H1 (cell line): ENCODE results near the gene LCN15. TPM values are rescaled to one million over a fixed set of nuclear protein-coding genes. Genes with fewer than 3 reads are reported as not detected.

Experiments
- CTCF ChIA-PET: fragments of 300-600 bp; sonication (Branson Sonifier 250); formaldehyde crosslinking; loops from one replicate; lab custom pipeline; 2021; ENCODE audit not compliant: partially characterized antibody; lab: Charles Lee
- POLR2A ChIA-PET: fragments of 300-600 bp; sonication (Branson Sonifier 250); formaldehyde crosslinking; loops from one replicate; lab custom pipeline; 2021; ENCODE audit warnings: inconsistent platforms; ENCODE audit not compliant: partially characterized antibody; lab: Charles Lee
- DNase-seq, 2 experiments: peaks; one replicate each; pipeline versions ENCODE4 v3.0.0 to v3.0.0-alpha.2; 2010 to 2022; ENCODE audit warnings: low spot score in 2 of 2, low read depth in 1 of 2, mixed read lengths in 1 of 2
- FAIRE-seq: peaks from 2 replicates; lab custom pipeline; 2011; peaks lifted over from hg19 to GRCh38; lab: Jason Lieb, UNC
- H2AFZ ChIP-seq: 2 replicates; pipeline ENCODE4 v1.8.1; 2012; ENCODE audit warnings: low read length, inconsistent platforms
- H2AK5ac ChIP-seq: 2 replicates; pipeline ENCODE4 v1.6.1; 2013; ENCODE audit warnings: low read depth, low read length
- H2BK120ac ChIP-seq: replicated peaks from 2 replicates; pipeline ENCODE3; 2013; ENCODE audit warnings: low read depth, low read length, inconsistent platforms
- H2BK12ac ChIP-seq: 2 replicates; pipeline ENCODE4 v1.6.1; 2013; ENCODE audit warnings: low read depth, low read length
- H2BK15ac ChIP-seq: 2 replicates; pipeline ENCODE4 v1.6.1; 2013; ENCODE audit warnings: low read length
- H2BK20ac ChIP-seq: 2 replicates; pipeline ENCODE4 v1.6.1; 2013; ENCODE audit warnings: low read length
- H2BK5ac ChIP-seq: 2 replicates; pipeline ENCODE4 v1.6.1; 2013; ENCODE audit warnings: low read depth, low read length
- H3K14ac ChIP-seq: 2 replicates; pipeline ENCODE4 v1.6.1; 2013; ENCODE audit warnings: inconsistent platforms; ENCODE audit not compliant: insufficient read length
- H3K18ac ChIP-seq: 2 replicates; pipeline ENCODE4 v1.6.1; 2013; ENCODE audit warnings: low read length; ENCODE audit errors: extremely low read depth
- H3K23ac ChIP-seq: 2 replicates; pipeline ENCODE4 v1.6.1; 2013; ENCODE audit warnings: inconsistent platforms; ENCODE audit not compliant: insufficient read length
- H3K23me2 ChIP-seq: 2 replicates; pipeline ENCODE4 v1.6.1; 2013; ENCODE audit warnings: low read depth, low read length
- H3K27ac ChIP-seq: 2 replicates; pipeline ENCODE4 v1.6.1; 2011; ENCODE audit warnings: low read depth, low read length, inconsistent platforms
- H3K27me3 ChIP-seq, 4 experiments: replicated peaks in 1 of 4; 1 replicate in 1 of 4; 2 replicates in 3 of 4; pipeline versions ENCODE4 v1.6.1 to v1.8.1; 2011 to 2013; ENCODE audit warnings: low read length in 3 of 4, mild to moderate bottlenecking in 3 of 4, inconsistent platforms in 2 of 4, mixed read lengths in 2 of 4, moderate library complexity in 1 of 4; ENCODE audit not compliant: control insufficient read depth in 3 of 4, insufficient read depth in 3 of 4; ENCODE audit errors: extremely low read depth in 1 of 4
- H3K36me3 ChIP-seq, 4 experiments: 2 replicates each; pipeline versions ENCODE4 v1.6.1 to v1.8.1; 2011 to 2013; ENCODE audit warnings: mild to moderate bottlenecking in 4 of 4, low read length in 3 of 4, moderate library complexity in 2 of 4, control low read depth in 1 of 4, inconsistent platforms in 1 of 4; ENCODE audit not compliant: insufficient read depth in 4 of 4, control insufficient read depth in 2 of 4
- H3K4ac ChIP-seq: replicated peaks from 2 replicates; pipeline ENCODE3; 2013; ENCODE audit warnings: low read length, low read depth, mixed read lengths, inconsistent platforms; ENCODE audit not compliant: insufficient read length
- H3K4me1 ChIP-seq, 4 experiments: replicated peaks in 1 of 4; 1 replicate in 1 of 4; 2 replicates in 3 of 4; pipeline versions ENCODE4 v1.6.1 to v1.8.1; 2011 to 2013; ENCODE audit warnings: low read length in 3 of 4, inconsistent platforms in 2 of 4, mixed read lengths in 1 of 4; ENCODE audit not compliant: insufficient read depth in 4 of 4, control insufficient read depth in 3 of 4
- H3K4me2 ChIP-seq, 2 experiments: 2 replicates each; pipeline versions ENCODE4 v1.6.1 to v1.8.1; 2011 to 2013; ENCODE audit warnings: low read depth in 2 of 2, low read length in 2 of 2, control low read depth in 1 of 2, inconsistent platforms in 1 of 2, mild to moderate bottlenecking in 1 of 2; ENCODE audit not compliant: insufficient read depth in 1 of 2
- H3K4me3 ChIP-seq, 4 experiments: fragments of 200-600, 300-600 bp in 1 of 4; sonication (generic), shearing (Covaris generic), sonication (Bioruptor Twin) in 1 of 4; 2 replicates each; pipeline versions ENCODE4 v1.5.1 to v1.8.1; 2011 to 2016; ENCODE audit warnings: low read length in 4 of 4, low read depth in 3 of 4, control low read depth in 2 of 4, inconsistent platforms in 2 of 4, mild to moderate bottlenecking in 2 of 4, mixed read lengths in 1 of 4, moderate library complexity in 1 of 4; ENCODE audit not compliant: insufficient read depth in 2 of 4; ENCODE audit errors: extremely low read depth in 1 of 4
- H3K56ac ChIP-seq: replicated peaks from 2 replicates; pipeline ENCODE3; 2013; ENCODE audit warnings: low read depth, mild to moderate bottlenecking, mixed read lengths, low read length, inconsistent platforms; ENCODE audit not compliant: insufficient read length
- H3K79me1 ChIP-seq: 2 replicates; pipeline ENCODE4 v1.6.1; 2013; ENCODE audit warnings: low read depth, low read length, control low read depth
- H3K79me2 ChIP-seq, 2 experiments: 2 replicates each; pipeline versions ENCODE4 v1.6.1 to v1.8.1; 2012 to 2013; ENCODE audit warnings: low read length in 2 of 2, mild to moderate bottlenecking in 2 of 2, inconsistent platforms in 1 of 2; ENCODE audit not compliant: insufficient read depth in 2 of 2, control insufficient read depth in 1 of 2
- H3K9ac ChIP-seq, 4 experiments: replicated peaks in 1 of 4; 1 replicate in 1 of 4; 2 replicates in 3 of 4; pipeline versions ENCODE4 v1.6.1 to v1.8.1; 2011 to 2013; ENCODE audit warnings: low read depth in 3 of 4, low read length in 3 of 4, control low read depth in 2 of 4, mild to moderate bottlenecking in 2 of 4, moderate library complexity in 2 of 4, inconsistent platforms in 1 of 4; ENCODE audit errors: extremely low read depth in 1 of 4
- H3K9me3 ChIP-seq, 2 experiments: 2 replicates each; pipeline versions ENCODE4 v1.6.1 to v1.8.1; 2012 to 2013; ENCODE audit warnings: mild to moderate bottlenecking in 2 of 2, moderate library complexity in 2 of 2, control low read depth in 1 of 2, inconsistent platforms in 1 of 2, low read depth in 1 of 2, low read length in 1 of 2, mixed read lengths in 1 of 2; ENCODE audit not compliant: insufficient read depth in 2 of 2
- H4K20me1 ChIP-seq, 2 experiments: replicated peaks in 1 of 2; 2 replicates each; pipeline versions ENCODE3 to v1.8.1; 2011 to 2013; ENCODE audit warnings: inconsistent platforms in 2 of 2, low read length in 2 of 2, mild to moderate bottlenecking in 1 of 2; ENCODE audit not compliant: insufficient read depth in 2 of 2, control insufficient read depth in 1 of 2
- H4K5ac ChIP-seq: 2 replicates; pipeline ENCODE4 v1.6.1; 2013; ENCODE audit warnings: low read length, low read depth, mixed read lengths, inconsistent platforms; ENCODE audit not compliant: insufficient read length
- H4K8ac ChIP-seq: 2 replicates; pipeline ENCODE4 v1.8.0; 2013; ENCODE audit warnings: mild to moderate bottlenecking, moderate library complexity, low read length, inconsistent platforms; ENCODE audit not compliant: insufficient read depth; ENCODE audit errors: extremely low read depth
- H4K91ac ChIP-seq: replicated peaks from 2 replicates; pipeline ENCODE3; 2013; ENCODE audit warnings: low read length, mixed read lengths, inconsistent platforms; ENCODE audit not compliant: insufficient read length
- ASH2L ChIP-seq: fragments of 200-600, 300-600 bp; sonication (generic); IDR thresholded peaks from one replicate; pipeline ENCODE4 v1.7.1; 2017; ENCODE audit warnings: low read length
- GABPA ChIP-seq: IDR thresholded peaks from 2 replicates; pipeline ENCODE4 v1.6.1; 2011; ENCODE audit warnings: mild to moderate bottlenecking, low read length, moderate library complexity, borderline replicate concordance; ENCODE audit not compliant: insufficient read depth
- WGBS, 2 experiments: shearing (Covaris generic) in 1 of 2; methylation state at CpG; one replicate each; pipeline versions ENCODE4 v1.1.6 to v1.1.7; 2013 to 2015; ENCODE audit warnings: low lambda C conversion rate in 2 of 2, mixed read lengths in 2 of 2, inconsistent platforms in 1 of 2, low coverage in 1 of 2, missing lambda C conversion rate in 1 of 2; ENCODE audit not compliant: insufficient replicate concordance in 2 of 2, insufficient coverage in 1 of 2, insufficient read length in 1 of 2; ENCODE audit errors: extremely low coverage in 1 of 2, missing lambda C conversion rate in 1 of 2; 5-methylcytosine and 5-hydroxymethylcytosine counted together
- polyA plus RNA-seq, 7 experiments: library from polyadenylated mRNA; depleted of rRNA in 3 of 7; stranded (reverse) in 5 of 7; unstranded in 2 of 7; fragments of >200 nt in 5 of 7; fragments of 200-250 nt in 2 of 7; gene quantifications; 1 replicate in 5 of 7; 2 replicates in 1 of 7; 4 replicates in 1 of 7; pipeline versions ENCODE4 v1.2.1 to v1.2.3, GENCODE V29; 2011 to 2013; ENCODE audit warnings: missing spikeins in 2 of 7, mixed read lengths in 2 of 7
- total RNA-seq: library from RNA; stranded (reverse); fragmentation: NEBNext Ultra II Directional; extraction: Animal tissue kit (Norgen Biotek cat#: 25700); gene quantifications from 2 replicates; pipeline ENCODE4 v1.2.1, GENCODE V29; 2021
- TF ChIP-seq, protein P1 (sequence below): IDR thresholded peaks from 2 replicates; pipeline ENCODE4 v1.6.1; 2012; ENCODE audit warnings: inconsistent platforms
- TF ChIP-seq, protein P2 (sequence below): IDR thresholded peaks from 2 replicates; pipeline ENCODE4 v1.6.1; 2012; ENCODE audit warnings: inconsistent platforms

Gene LCN15
- total and polyA plus RNA-seq, 2 of the 8 experiments (the other 6 are each of a cell fraction or from before 2014, with no cell fraction given) = 0.08 to 0.47 TPM

DNA sequence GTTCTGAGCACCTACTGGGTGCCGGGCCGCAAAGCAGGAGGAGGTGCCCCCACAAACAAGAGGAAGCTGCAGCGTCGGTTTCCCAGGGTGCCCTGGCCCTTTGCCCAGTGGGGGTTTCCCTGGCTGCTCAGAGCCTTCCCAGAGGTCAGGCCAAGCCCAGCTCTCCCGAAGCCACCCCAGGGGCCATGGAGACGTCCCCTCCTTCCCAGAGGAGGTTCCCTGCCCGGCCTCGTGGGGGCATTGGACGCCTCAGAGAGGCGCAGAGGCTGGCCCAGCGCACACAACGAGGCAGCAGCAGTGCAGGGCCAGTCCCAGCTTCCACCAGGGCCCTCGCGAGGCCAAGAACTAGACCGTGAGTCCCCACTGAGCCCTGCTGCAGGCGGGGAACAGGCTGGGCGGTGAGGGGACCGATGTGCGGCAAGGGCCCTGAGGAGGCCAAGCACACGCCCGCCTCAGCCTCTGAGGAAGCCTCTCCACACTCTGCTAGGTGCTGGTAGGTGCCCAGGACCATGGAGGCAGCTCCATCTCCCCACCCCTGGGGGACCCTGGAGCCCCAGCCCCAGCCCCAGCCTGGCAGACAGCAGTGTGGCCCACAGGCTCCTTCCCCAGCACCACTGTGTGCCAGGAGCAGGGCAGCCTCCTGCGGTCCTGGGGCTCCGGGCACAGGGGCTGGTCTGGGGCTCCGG, 45.0 kb downstream of the LCN15 start:
- TF ChIP-seq ASH2L = no peak
- TF ChIP-seq, protein P1, sequence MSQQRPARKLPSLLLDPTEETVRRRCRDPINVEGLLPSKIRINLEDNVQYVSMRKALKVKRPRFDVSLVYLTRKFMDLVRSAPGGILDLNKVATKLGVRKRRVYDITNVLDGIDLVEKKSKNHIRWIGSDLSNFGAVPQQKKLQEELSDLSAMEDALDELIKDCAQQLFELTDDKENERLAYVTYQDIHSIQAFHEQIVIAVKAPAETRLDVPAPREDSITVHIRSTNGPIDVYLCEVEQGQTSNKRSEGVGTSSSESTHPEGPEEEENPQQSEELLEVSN = no peak
- TF ChIP-seq GABPA = 0 out of 2 replicates have a peak, but pooled peaks have one; percentile 7
- TF ChIP-seq, protein P2, sequence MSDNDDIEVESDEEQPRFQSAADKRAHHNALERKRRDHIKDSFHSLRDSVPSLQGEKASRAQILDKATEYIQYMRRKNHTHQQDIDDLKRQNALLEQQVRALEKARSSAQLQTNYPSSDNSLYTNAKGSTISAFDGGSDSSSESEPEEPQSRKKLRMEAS = no peak
- no peak overlapping the region for H3K56ac ChIP-seq
- ChIA-PET CTCF (interaction anchor here (0.8 to 9.2 kb wide), 7 partner anchors 9 to 48 kb away, joined by 3 to 62 read pairs (median 4); partner anchors contain the start of gene LCN8), POLR2A (interaction anchor here (0.6 to 11.2 kb wide), 6 partner anchors 12 to 396 kb away, joined by 3 to 223 read pairs (median 3); partner anchors contain the start of gene LCN10)
- H2BK12ac ChIP-seq = no peak overlapping the region
- peaks cover 10% of the 10 kb centered on the region for H3K79me1 ChIP-seq
- no peak overlapping the region for H2BK20ac ChIP-seq
- no peak overlapping the region for H4K5ac ChIP-seq
- peaks cover 15 to 33% of the 10 kb centered on the region in 2 experiments for H4K20me1 ChIP-seq
- no peak overlapping the region for H2BK120ac ChIP-seq
- FAIRE-seq (no peak), DNase-seq (no peak)
- no peak overlapping the region for H2AFZ ChIP-seq
- H3K27ac ChIP-seq = no peak overlapping the region
- H3K23ac ChIP-seq = no peak overlapping the region
- H3K4ac ChIP-seq = no peak overlapping the region
- H2BK15ac ChIP-seq = no peak overlapping the region
- H4K91ac ChIP-seq = no peak overlapping the region
- H3K36me3 ChIP-seq = peaks cover 7 to 24% (median 15%) of the 10 kb centered on the region in 4 experiments; a peak in 6 of 8 replicates
- no peak overlapping the region for H2AK5ac ChIP-seq
- no peak overlapping the region for H3K4me3 ChIP-seq
- H3K9me3 ChIP-seq = no peaks in the 10 kb centered on the region
- H3K27me3 ChIP-seq = no peaks in the 10 kb centered on the region
- no peak overlapping the region for H3K4me2 ChIP-seq
- H3K14ac ChIP-seq = no peak overlapping the region
- no peak overlapping the region for H3K9ac ChIP-seq
- H4K8ac ChIP-seq = no peak overlapping the region
- H3K18ac ChIP-seq = no peak overlapping the region
- H3K23me2 ChIP-seq = no peaks in the 10 kb centered on the region; the same call in 1 of the 2 replicates
- H3K4me1 ChIP-seq = peaks cover 0 to 7% (median 1%) of the 10 kb centered on the region in 4 experiments; a peak in 3 of 7 replicates
- peaks cover 0 to under 1% of the 10 kb centered on the region in 2 experiments; a peak in 1 of 4 replicates for H3K79me2 ChIP-seq
- no peak overlapping the region for H2BK5ac ChIP-seq
- WGBS, 2 experiments = 86% methylated on average over 22 of the region's 24 CpGs; no CpG with 5 or more reads in 1 of the 2 experiments
